Inflammatory macrophage treated with lipopolysaccharide for 4 hours (primary cell): ENCODE results near the gene APEH.

Experiments used
- DNase-seq: peaks from one replicate; pipeline ENCODE4 v3.0.0-alpha.2; 2020

APEH gene

DNA sequence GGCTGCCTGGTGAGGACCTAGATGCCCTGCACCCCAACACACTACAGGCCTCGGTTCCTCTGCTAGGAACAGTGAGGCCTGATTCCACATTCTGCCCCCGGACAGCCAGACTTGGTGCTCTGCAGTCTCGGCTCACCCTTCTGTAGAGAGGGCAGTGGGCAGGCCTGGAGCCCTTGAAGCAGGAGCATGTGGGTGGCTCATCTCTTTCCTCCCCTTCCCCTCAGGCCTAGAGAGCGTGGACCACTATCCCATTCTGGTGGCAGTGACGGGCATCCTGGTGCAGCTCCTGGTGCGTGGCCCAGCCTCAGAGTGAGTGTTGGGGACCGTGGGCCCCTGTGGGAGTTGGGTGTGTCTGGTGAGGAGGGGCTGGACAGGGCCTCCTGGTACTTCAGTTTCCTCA, 42.0 kb downstream of the APEH start:
- no peak for DNase-seq

GRCh38 chr3:49716691-49717210, 42.6 kb downstream of the APEH start:
- no peak for DNase-seq

GRCh38 chr3:49717211-49717958, 43.2 kb downstream of the APEH start:
- no peak for DNase-seq

- no peak for DNase-seq
Observed at GRCh38 chr3:49717959-49718857, 44.1 kb downstream of the APEH start.

DNA sequence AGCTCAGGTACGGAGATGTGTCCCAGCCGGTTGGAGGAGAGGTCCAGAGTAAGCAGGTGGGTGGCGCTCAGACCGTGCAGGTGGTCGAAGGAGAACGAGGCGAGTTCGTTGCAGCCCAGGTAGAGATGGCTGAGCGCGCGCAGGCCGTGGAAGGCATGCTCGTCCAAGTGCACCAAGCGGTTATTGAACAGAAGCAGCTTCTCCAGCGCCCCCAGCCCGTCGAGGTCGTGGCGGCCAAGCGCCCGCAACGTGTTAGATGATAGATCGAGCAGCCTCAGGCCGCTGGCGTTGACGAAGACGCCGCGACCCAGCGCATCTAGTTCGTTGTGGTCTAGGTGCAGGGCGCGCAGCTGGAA, 44.7 kb downstream of the APEH start:
- DNase-seq, result no peak

GRCh38 chr3:49719214-49719884, 45.2 kb downstream of the APEH start, which contains the start of gene AMIGO3:
AMIGO3 (minus strand) TSS chr3:49719684; CDS start chr3:49719465, 219 bp downstream.
- DNase-seq, result peak; percentile 93

DNA sequence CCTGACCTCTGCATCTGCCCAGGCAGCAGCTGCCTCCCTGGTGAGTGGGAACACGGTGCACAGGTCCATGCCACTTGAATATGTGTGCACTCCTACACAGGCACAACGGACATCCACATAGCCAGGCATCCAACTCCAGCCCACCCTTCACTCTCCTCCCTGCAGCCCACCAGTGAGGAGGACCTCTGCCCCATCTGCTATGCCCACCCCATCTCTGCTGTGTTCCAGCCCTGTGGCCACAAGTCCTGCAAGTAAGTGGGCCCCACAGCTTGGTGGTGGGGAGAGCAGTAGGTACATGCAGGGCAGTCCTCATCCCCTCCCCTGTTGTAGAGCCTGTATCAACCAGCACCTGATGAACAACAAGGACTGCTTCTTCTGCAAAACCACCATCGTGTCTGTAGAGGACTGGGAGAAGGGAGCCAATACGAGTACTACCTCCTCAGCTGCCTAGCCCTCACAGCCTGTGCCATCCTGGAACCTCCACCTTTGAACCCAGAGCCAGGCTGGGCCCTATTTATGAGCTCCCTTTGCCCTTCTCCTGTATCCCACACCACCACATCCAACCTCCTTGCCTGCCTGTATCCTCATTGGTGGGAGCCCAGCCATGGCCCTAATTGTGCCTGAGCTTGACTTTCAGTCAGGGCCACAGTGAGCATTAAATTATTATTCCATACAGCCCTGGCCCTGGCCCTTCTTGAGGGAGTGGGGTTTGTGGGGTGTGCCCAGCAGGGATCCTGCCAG, 46.9 kb downstream of the APEH start:
- no peak for DNase-seq

DNA sequence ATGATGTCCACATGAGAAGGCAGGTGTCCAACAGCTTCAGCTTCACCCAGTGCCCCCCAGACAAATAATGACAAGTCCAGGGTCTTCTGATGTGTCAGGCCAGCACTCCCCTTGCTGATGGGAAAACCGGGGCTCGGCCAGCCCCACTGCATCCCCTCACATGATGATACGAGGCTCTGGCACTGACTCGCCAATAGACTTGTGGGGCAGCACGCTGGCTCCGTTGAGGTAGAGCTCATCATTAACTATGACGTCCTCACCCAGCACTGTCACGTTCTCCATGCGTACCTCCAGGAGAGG, 47.4 kb downstream of the APEH start:
- no peak for DNase-seq

GRCh38 chr3:49721896-49722781, 48.0 kb downstream of the APEH start:
- DNase-seq, result no peak

DNA sequence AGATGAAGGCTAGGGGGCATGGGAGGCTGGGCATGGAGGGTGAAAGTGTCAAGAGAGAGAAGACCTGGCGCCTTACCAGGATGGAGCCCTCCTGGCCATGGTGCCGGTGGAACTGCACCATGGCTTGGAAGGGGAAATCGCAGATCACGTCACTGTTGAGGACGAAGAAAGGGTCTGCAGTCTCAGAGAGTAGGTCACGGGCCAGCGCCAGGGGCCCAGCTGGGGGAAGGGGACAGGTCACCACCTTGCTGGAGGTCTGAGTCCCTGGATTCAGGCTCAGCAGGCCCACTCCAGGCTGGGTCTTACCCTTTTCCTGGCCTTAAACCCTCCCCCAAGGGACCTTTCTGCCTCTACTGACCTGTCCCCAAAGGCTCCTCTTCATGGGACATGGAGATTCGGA, 48.7 kb downstream of the APEH start:
- DNase-seq, result no peak

DNA sequence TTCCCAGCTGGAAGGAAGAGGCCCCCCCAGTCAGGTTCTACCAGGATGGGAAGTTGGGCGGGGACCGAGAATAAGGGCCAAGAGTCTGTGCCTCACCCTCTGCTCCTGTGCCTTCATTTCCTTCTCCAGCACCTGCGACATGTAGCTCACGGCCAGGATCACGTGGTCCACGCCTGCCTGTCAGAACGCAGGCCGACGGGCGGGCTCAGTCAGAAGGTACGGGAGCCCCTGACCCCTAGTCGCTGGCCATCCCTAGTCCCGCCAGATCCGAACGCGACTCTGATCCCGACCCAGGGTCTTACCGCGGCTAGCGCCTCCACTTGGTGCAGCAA, 49.1 kb downstream of the APEH start:
- DNase-seq, result peak; percentile 48

DNA sequence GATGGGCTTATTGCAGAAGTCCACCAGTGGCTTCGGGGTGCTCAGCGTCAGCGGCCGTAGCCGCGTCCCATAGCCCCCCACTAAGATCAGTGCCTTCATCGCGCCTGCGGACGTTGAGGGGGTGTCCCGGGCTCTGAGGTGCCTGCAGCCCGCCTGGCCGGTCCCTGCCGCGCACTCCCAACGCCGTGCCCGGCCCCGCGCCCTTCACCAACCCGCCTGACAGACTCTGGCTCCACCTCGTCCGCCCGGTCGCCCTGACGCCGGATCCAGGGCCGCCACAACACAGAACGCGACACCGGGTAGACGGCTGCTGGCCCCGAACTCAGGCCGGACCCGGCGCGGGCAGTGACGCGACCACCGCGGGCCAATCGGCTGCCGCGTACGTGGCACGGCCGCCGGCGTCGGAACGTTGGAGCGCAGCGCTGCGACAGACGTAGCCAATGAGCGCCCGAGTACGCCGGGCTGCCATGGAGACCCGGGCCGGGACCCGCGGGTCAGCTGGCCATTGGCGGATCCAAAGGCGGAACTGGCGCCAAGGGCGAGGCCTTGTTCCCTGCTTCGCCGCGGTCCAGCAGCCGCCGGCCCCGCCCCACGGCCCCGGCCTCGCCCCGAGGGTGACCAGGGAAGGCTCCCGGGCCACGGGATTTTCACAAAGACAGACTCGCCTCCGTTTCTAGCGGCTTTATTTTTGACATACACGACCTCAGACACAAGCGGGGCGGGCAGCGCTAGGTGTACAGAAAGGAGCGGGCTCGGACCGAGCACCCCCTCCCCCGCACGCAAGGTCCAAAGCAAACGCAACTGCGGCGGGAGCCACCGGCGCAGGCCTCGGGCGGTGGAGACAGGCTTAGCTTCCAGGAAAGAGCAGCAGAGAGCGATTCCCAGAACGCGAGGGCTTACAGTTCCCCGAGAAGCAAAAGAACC, 49.7 kb downstream of the APEH start, which contains the start of gene GMPPB:
TSS of gene GMPPB (minus strand) at position 324 of the 924 bp plus-strand sequence. CDS start at position 99, 225 bp downstream.
- DNase-seq, result peak; percentile 99

GRCh38 chr3:49724586-49724985, 50.4 kb downstream of the APEH start:
- no peak for DNase-seq

DNA sequence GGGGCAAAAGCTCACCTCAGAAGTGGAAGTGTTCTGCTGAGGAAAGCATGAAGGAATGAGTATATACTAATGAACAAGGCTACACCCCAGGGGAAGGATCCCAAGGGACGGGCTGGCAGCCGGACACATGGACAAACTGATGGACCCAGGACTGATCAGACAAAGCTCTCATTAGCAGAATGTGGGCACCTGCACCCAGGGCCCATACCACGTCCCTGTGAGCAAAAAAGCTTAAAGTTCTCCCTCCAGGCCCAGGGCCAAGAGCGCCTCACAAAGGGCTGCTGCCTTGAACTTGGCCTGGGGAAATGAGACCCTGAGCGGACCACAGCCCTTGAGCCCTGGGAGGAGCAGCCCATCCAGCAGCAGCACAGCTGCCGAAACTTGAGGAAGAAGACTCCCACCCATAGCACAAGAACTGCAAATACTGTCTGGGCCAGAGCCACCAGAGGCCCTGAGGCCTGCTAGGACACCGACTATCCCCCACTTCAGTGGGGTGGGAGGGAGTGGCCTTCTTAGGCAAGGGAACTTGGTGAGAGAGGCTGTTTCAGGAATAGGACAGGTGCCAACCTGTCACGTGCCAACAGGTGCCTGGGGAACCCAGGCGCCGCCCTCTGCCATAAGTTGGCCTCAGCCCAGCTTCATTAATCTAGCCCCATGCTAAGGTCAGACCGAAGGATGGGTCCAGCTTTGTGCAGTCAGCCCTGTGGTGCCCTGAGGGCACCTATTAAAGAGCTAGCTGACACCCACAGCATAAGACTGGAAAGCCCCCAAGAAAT, 51.9 kb downstream of the APEH start:
- no peak for DNase-seq

- no peak for DNase-seq
Observed at GRCh38 chr3:49727154-49727923, 53.2 kb downstream of the APEH start.

- no peak for DNase-seq
Observed at GRCh38 chr3:49727924-49728361, 53.8 kb downstream of the APEH start.

GRCh38 chr3:49729966-49730609, 55.9 kb downstream of the APEH start:
- no peak for DNase-seq

- no peak for DNase-seq
Observed at GRCh38 chr3:49732597-49732996, 58.4 kb downstream of the APEH start.
